Chondrocyte (in vitro differentiated cells): ENCODE data around the gene SELPLG. TPM values are rescaled to one million over a fixed set of nuclear protein-coding genes. Genes with fewer than 3 reads are reported as not detected.

Source experiments
- DNase-seq: peaks from one replicate; pipeline ENCODE4 v3.0.0; 2021; ENCODE audit warnings: mixed read lengths, low spot score
- H3K27ac Mint-ChIP-seq: one replicate; pipeline ENCODE4 v1.8.0; 2021; ENCODE audit warnings: mild to moderate bottlenecking, moderate library complexity, mixed read lengths; ENCODE audit not compliant: unreplicated experiment
- H3K27me3 Mint-ChIP-seq: 2 replicates; pipeline ENCODE4 v1.8.0; 2021; ENCODE audit warnings: low read depth, mixed read lengths
- H3K36me3 Mint-ChIP-seq: 2 replicates; pipeline ENCODE4 v1.8.0; 2021; ENCODE audit warnings: low read depth, mixed read lengths
- H3K4me1 Mint-ChIP-seq: 2 replicates; pipeline ENCODE4 v1.8.0; 2021; ENCODE audit warnings: low read depth, mild to moderate bottlenecking, mixed read lengths
- H3K4me3 Mint-ChIP-seq: one replicate; pipeline ENCODE4 v1.8.0; 2021; ENCODE audit warnings: mild to moderate bottlenecking, moderate library complexity, mixed read lengths; ENCODE audit not compliant: unreplicated experiment
- H3K9me3 Mint-ChIP-seq: 2 replicates; pipeline ENCODE4 v1.8.0; 2021; ENCODE audit warnings: low read depth, mixed read lengths
- CTCF ChIP-seq: fragments of 200-600 bp; sonication (generic); IDR thresholded peaks from 2 replicates; pipeline ENCODE4 v1.5.0; 2021; ENCODE audit warnings: antibody characterized with exemption, mild to moderate bottlenecking, moderate library complexity
- total RNA-seq: library from RNA; stranded (reverse); gene quantifications from 3 replicates; pipeline ENCODE4 v1.2.1, GENCODE V29; 2021

SELPLG gene
- total RNA-seq, 1 donor from 2014 or later = 3.2 TPM

- Mint-ChIP-seq H3K36me3 (peaks cover 3% of the 10 kb centered on the region), H3K4me3 (no peak overlapping the region), H3K27ac (no peak overlapping the region), H3K9me3 (peaks cover 4% of the 10 kb centered on the region), H3K27me3 (no peaks in the 10 kb centered on the region), H3K4me1 (peaks cover 47% of the 10 kb centered on the region)
- no peak for DNase-seq
- no peak for TF ChIP-seq CTCF
These were observed 17.8 kb downstream of the SELPLG start for GRCh38 chr12:108615918-108616317.

- no peaks in the 10 kb centered on the region for H3K27me3 Mint-ChIP-seq
- no peak for TF ChIP-seq CTCF
- H3K4me3 Mint-ChIP-seq = no peak overlapping the region
- H3K27ac Mint-ChIP-seq = no peak overlapping the region
- peaks cover 56% of the 10 kb centered on the region for H3K4me1 Mint-ChIP-seq
- DNase-seq = no peak
- peaks cover 4% of the 10 kb centered on the region for H3K9me3 Mint-ChIP-seq
- H3K36me3 Mint-ChIP-seq = peaks cover 3% of the 10 kb centered on the region
These were observed 19.1 kb downstream of the SELPLG start for GRCh38 chr12:108614639-108615038.

GRCh38 chr12:108614041-108614440, 19.7 kb downstream of the SELPLG start:
- peaks cover 58% of the 10 kb centered on the region for H3K4me1 Mint-ChIP-seq
- TF ChIP-seq CTCF = no peak
- H3K27ac Mint-ChIP-seq = no peak overlapping the region
- H3K27me3 Mint-ChIP-seq = no peaks in the 10 kb centered on the region
- peaks cover 3% of the 10 kb centered on the region for H3K36me3 Mint-ChIP-seq
- H3K9me3 Mint-ChIP-seq = peaks cover 4% of the 10 kb centered on the region
- no peak overlapping the region for H3K4me3 Mint-ChIP-seq
- no peak for DNase-seq

GRCh38 chr12:108613548-108613947, 20.1 kb downstream of the SELPLG start:
- peak overlapping the region; percentile 27 for H3K27ac Mint-ChIP-seq
- no peak overlapping the region for H3K4me3 Mint-ChIP-seq
- H3K4me1 Mint-ChIP-seq = peaks cover 57% of the 10 kb centered on the region
- H3K27me3 Mint-ChIP-seq = no peaks in the 10 kb centered on the region
- DNase-seq = no peak
- peaks cover 4% of the 10 kb centered on the region for H3K9me3 Mint-ChIP-seq
- H3K36me3 Mint-ChIP-seq = peaks cover 3% of the 10 kb centered on the region
- no peak for TF ChIP-seq CTCF

- H3K27me3 Mint-ChIP-seq = no peaks in the 10 kb centered on the region
- no peak overlapping the region for H3K4me3 Mint-ChIP-seq
- peaks cover 52% of the 10 kb centered on the region for H3K4me1 Mint-ChIP-seq
- no peak for TF ChIP-seq CTCF
- H3K27ac Mint-ChIP-seq = no peak overlapping the region
- peaks cover 3% of the 10 kb centered on the region for H3K36me3 Mint-ChIP-seq
- no peak for DNase-seq
- peaks cover 4% of the 10 kb centered on the region for H3K9me3 Mint-ChIP-seq
These were observed 20.9 kb downstream of the SELPLG start for GRCh38 chr12:108612788-108613282.
